Peyer's patch (tissue), 4 donors: ENCODE results near the gene PFDN6.

Source experiments
- POLR2A ChIP-seq, 2 donors: fragments of 450-650 bp; IDR thresholded peaks; one replicate each; pipeline ENCODE4 v1.5.1; 2017; ENCODE audit warnings: antibody characterized with exemption in 2 of 2, mild to moderate bottlenecking in 2 of 2, moderate library complexity in 2 of 2
- TF ChIP-seq, protein P1 (sequence below), 6 experiments: fragments of 450-650 bp in 4 of 6; fragments of 200-600 bp in 2 of 6; sonication (generic) in 1 of 6; IDR thresholded peaks; one replicate each; pipeline ENCODE4 v1.5.1; 2017 to 2019; ENCODE audit warnings: antibody characterized with exemption in 6 of 6, mild to moderate bottlenecking in 3 of 6, moderate library complexity in 1 of 6

DNA sequence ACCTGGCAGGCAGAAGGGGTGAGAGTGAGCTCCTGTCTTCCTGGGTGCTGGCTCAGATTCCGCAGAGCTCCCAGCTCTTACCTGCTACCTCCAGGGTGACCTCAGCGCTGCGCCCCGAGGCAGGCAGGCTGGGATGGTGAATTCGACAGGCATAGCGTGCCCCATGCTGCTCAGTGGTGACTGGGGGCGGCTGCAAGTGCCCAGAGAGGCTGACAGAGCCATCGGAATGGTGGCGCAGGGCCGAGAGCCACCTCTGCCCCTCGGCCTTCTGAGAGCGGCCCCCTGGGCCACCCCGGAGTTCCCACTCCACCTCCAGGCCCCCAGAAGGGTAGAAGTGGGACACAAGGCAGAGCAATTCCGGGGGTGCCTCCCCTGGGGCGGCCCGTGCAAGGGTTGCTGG, 14.8 kb downstream of the PFDN6 start:
- no peak for TF ChIP-seq POLR2A (IDR thresholded peaks at IDR 0.05)
- TF ChIP-seq, protein P1, sequence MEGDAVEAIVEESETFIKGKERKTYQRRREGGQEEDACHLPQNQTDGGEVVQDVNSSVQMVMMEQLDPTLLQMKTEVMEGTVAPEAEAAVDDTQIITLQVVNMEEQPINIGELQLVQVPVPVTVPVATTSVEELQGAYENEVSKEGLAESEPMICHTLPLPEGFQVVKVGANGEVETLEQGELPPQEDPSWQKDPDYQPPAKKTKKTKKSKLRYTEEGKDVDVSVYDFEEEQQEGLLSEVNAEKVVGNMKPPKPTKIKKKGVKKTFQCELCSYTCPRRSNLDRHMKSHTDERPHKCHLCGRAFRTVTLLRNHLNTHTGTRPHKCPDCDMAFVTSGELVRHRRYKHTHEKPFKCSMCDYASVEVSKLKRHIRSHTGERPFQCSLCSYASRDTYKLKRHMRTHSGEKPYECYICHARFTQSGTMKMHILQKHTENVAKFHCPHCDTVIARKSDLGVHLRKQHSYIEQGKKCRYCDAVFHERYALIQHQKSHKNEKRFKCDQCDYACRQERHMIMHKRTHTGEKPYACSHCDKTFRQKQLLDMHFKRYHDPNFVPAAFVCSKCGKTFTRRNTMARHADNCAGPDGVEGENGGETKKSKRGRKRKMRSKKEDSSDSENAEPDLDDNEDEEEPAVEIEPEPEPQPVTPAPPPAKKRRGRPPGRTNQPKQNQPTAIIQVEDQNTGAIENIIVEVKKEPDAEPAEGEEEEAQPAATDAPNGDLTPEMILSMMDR (IDR thresholded peaks at IDR 0.05): no peak
